ENCODE results near the gene SLC22A1. TPM values are rescaled to one million over a fixed set of nuclear protein-coding genes. Genes with fewer than 3 reads are reported as not detected.
"Not testable (repeated sequence)": the region's sequence is repeated elsewhere in the genome, so short reads cannot be mapped to it uniquely, and the experiment has no call there.

SLC22A1 gene
- not detected for total RNA-seq
- long read RNA-seq, result 0 reads

DNA sequence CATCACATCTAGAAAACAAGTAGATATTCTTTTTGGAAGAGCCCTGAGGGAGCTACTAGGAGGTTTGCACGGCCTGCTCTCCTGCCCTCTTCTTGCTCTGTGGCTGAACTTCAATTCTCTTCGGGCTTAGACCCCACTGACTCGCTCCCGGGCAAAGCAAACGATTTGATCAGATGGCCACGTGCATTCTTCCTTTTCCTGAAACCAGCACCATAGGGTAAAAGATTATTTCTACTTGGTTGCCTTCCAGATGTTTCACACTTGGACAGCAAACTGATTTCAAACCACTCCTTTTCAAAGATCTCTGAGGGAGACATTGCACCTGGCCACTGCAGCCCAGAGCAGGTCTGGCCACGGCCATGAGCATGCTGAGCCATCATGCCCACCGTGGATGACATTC lies at the start of gene SLC22A1:
TSS of gene SLC22A1 (plus strand) at position 258 of the 400 bp plus-strand sequence. CDS start at position 379, 121 bp downstream.
- intact Hi-C loops (cut with DNase I), result no loop called here
- DNase-seq (ENCODE audit: low spot score), result peak; percentile 5

DNA sequence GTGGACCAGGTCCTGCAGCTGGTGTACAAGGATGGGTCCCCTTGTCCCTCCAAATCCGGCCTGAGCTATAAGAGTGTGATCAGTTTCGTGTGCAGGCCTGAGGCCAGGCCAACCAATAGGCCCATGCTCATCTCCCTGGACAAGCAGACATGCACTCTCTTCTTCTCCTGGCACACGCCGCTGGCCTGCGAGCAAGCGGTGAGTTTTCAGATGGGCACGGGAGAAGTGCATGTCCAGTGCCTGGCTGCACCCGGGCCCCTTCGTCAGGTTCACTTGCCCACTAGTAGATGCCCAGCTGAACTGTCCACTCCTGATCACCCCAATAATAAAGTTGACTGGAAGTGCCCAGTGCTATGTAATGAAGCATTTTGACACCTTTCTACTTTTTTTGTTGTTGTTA lies 48.3 kb upstream of the SLC22A1 start:
- intact Hi-C loops (cut with DNase I), result no loop called here
- no peak for DNase-seq (ENCODE audit: low spot score)

- DNase-seq (ENCODE audit: low spot score), result no peak
Measured at GRCh38 chr6:160076009-160076408, 45.6 kb upstream of the SLC22A1 start.

GRCh38 chr6:160077024-160077423 lies 44.6 kb upstream of the SLC22A1 start:
- intact Hi-C loops (cut with DNase I), result no loop called here
- no peak for DNase-seq (ENCODE audit: low spot score)

More at GRCh38 chr6:160076009-160076408, 45.6 kb upstream of the SLC22A1 start:
- intact Hi-C loops (cut with DNase I), result no loop called here

DNA sequence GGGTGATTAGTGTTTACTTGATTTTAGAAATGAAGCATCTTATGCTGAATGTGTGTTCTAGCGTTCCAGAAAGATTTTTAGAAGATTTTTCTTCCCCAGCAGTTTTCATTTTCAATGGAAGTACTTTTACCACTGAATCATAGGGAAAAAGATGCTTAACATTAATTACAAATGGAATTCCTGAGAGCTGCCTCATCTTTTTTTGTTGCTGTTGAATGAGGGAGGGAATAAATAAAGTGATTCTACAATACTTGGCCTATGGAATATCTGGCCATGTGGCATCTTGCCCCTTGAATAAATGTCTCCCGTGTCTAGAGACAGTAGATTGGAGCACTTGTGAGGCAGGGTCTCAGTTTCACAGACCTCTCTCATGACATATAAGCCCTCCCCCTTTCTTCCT lies 44.1 kb upstream of the SLC22A1 start:
- intact Hi-C loops (cut with DNase I), result no loop called here
- no peak for DNase-seq (ENCODE audit: low spot score)

DNA sequence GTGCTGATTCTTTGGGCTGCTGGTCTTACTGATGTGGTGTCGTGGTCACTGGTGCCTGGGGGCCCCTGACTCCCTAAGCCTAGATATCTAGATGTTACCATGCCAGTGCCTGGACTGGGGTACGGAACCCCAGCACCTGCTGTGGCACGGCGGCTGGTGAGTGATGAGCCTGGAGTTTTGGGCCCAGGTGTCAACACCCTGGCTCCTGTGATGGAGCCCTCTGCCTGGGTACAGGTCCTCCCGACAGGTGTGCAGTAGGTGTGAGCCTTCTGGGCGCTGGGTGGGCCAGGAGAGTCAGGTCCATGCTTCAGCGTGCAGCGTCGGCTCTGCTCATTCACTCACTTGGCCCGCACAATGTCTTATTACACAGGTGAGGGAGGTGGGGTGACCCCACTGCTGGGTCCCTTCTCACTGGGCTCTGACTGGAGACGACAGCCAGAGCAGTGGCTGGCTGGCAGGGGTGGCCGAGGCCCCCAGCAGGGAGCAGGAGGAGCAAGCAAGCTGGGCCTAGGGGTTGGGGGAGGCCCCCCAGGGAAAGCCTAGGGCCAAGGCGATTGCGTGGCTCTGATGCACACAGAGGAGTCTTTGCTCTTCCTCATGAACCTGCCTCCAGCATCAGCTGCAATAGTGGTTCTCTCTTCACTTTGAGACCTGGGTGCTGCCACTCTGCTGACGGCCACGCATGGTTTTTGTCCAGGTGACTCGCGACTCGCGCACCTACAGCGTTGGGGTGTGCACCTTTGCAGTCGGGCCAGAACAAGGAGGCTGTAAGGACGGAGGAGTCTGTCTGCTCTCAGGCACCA lies 42.5 kb upstream of the SLC22A1 start:
- no peak for DNase-seq (ENCODE audit: low spot score)
- intact Hi-C loops (cut with DNase I), result no loop called here

DNA sequence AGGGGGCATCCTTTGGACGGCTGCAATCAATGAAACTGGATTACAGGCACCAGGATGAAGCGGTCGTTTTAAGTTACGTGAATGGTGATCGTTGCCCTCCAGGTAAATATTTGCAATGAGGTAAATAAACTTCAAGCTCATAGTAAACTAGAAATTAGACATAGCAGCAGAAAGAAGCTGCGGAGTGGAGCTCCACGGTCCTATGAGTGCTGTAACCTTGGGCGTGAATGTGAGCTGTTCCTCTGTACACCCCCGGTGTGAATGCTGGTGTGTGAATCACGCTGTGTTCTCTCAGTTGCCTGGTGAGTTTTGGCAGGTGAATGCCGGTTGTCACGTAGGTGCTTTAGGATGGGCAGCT lies 42.0 kb upstream of the SLC22A1 start:
- intact Hi-C loops (cut with DNase I), result no loop called here

GRCh38 chr6:160080097-160080496 lies 41.5 kb upstream of the SLC22A1 start:
- intact Hi-C loops (cut with DNase I), result no loop called here
- no peak for DNase-seq (ENCODE audit: low spot score)

More for the DNA sequence above, 42.0 kb upstream of the SLC22A1 start:
- DNase-seq (ENCODE audit: low spot score), result no peak

GRCh38 chr6:160081398-160081797 lies 40.2 kb upstream of the SLC22A1 start:
- DNase-seq (ENCODE audit: low spot score), result no peak
- intact Hi-C loops (cut with DNase I), result no loop called here

DNA sequence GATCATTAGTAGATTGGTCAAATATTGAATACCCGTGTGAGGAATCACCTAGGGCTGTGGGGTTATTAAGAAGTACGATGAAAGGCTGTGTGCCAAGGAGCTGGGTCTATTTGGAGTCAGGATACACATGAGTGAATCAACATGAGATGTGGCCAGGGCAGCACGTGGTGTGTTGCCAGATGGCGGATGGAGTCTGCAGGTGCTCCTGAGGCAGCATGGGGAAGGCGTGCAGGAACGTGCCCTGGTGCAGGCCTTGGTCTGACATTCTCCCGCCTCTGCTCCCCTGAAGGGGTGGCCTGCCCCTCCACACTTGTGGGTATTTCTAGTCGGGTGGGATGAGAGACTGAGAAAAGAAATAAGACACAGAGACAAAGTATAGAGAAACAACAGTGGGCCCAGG lies 39.0 kb upstream of the SLC22A1 start:
- no peak for DNase-seq (ENCODE audit: low spot score)
- intact Hi-C loops (cut with DNase I), result no loop called here

DNA sequence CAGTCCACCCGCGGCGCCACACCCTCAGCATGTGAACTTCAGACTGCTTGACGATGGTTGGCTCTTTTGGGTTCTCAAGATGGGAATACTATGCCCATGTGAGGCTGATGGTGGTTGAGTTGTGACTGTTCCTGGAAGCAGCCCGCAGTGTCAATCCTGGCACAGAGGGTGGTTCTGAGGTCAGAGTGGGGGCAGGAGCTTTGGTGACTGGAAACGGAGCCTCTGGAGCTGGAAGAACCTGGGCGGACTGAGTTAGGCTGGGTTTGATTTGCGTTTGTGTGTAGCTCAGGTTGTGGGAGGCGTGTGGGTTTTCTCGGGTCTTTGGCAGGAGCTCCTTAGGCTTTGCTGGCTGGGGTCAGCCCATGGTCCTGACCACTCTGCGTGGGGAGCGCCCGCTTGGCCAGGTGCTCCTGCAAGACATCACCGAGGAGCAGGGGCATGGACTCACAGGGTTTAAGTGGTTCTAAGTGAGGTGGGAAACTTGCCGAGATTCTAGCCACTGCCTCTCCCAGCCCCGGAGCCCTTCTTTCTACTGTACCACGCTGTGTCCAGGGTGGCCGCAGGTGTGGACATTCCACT lies 37.3 kb upstream of the SLC22A1 start:
- no peak for DNase-seq (ENCODE audit: low spot score)
- intact Hi-C loops (cut with DNase I), result no loop called here

GRCh38 chr6:160085226-160085625 lies 36.4 kb upstream of the SLC22A1 start:
- DNase-seq (ENCODE audit: low spot score), result no peak
- intact Hi-C loops (cut with DNase I), result no loop called here

GRCh38 chr6:160085713-160086505 lies 35.7 kb upstream of the SLC22A1 start:
- intact Hi-C loops (cut with DNase I), result no loop called here
- DNase-seq (ENCODE audit: low spot score), result no peak

DNA sequence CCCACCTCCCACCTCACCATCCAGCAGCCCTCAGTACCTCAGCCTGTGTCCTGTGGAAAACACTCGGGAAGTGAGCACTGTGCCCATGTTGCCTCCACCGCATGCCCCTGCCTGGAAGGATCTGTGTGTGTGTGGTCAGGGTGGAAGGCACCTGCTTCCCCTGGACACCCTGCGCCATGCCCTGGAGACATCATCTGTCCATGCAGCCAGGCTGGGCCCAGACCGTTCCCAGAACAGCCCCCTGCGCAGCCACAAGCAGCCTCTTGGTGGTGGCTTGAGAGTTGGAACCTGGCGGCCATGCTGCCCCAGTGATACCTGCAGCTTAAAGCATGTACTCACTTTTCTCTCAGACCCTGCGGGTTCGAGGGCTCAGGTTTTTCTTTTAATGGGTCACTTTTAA lies 34.9 kb upstream of the SLC22A1 start:
- intact Hi-C loops (cut with DNase I), result no loop called here
- no peak for DNase-seq (ENCODE audit: low spot score)

DNA sequence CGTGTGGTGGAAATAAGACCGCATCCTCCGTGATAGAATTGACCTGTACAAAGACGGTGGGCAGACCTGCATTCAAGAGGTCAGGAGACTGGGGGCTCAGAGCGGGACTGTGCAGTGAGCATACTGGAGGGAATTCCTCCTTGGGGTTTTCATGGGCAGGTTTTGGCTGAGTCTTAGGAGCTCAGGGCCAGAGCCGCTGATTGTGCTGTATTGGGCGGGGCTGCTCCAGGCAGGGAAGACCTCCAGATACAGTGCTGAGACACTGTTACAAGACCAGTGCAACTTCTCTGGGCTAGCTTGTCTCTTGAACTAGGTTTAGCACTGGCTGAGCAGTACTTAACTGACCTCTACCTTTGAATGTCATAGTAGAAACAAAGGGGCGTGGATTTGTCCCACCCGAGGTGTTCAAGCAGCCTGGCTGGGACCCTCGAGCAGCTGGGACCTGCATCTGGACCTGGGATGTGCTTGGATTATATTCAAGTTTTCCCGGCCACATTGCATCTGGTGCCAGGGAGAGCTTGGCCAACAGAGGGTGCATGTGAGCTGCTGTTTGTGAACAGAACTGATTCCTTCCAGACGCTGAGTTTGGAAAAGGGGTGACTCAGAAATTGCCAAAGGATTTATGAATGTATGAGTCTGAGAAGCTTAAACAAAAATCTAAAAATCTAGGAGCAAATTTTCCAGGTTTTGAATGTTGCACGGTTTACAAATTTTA lies 33.4 kb upstream of the SLC22A1 start:
- no peak for DNase-seq (ENCODE audit: low spot score)
- intact Hi-C loops (cut with DNase I), result no loop called here

DNA sequence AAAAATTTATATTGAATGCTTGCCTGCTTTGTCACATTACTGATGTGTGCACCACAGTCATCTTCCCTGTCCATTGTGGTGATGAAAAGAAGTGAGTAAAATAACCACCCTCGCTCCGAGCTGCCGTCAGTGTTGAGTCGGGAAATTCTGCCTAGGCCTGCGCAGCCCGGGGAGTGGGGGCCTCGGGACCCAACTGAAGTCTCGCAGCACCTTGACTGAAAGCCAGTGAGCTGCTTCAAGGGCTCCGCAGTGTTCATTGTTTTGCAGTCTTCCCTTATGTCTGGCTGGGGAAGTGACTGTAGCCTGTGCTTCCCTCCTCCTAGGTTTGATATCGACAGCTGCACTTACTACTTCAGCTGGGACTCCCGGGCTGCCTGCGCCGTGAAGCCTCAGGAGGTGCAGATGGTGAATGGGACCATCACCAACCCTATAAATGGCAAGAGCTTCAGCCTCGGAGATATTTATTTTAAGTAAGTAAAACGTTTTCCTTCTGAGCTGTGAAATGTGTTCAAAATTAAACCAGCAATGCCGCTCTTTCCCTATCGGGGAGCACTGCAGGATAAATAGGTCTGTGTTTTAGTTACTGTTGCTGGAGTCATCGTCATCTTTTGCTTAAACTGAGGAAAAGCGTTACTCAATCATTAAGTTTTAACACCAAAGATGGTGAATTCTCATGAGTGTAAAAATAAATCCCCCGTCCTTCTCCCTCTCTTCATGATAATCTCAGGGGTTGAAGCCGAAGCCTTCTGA lies 32.7 kb upstream of the SLC22A1 start:
- intact Hi-C loops (cut with DNase I), result no loop called here
- DNase-seq (ENCODE audit: low spot score), result no peak

GRCh38 chr6:160089534-160089897 lies 32.1 kb upstream of the SLC22A1 start:
- intact Hi-C loops (cut with DNase I), result no loop called here
- DNase-seq (ENCODE audit: low spot score), result no peak

GRCh38 chr6:160090442-160091239 lies 31.0 kb upstream of the SLC22A1 start:
- DNase-seq (ENCODE audit: low spot score); intact Hi-C loops (cut with DNase I): not testable (repeated sequence)
